Neural progenitor cell (in vitro differentiated cells): ENCODE measurements around the gene CD4. TPM values are rescaled to one million over a fixed set of nuclear protein-coding genes. Genes with fewer than 3 reads are reported as not detected.

Experiments used
- DNase-seq: peaks from one replicate; pipeline ENCODE4 v3.0.0-alpha.2; 2016; ENCODE audit warnings: low spot score
- H2AFZ ChIP-seq: fragments of 200-600 bp; sonication (generic); replicated peaks from 2 replicates; pipeline ENCODE4 v1.6.1; 2016; ENCODE audit warnings: antibody characterized with exemption
- H3F3A ChIP-seq: fragments of 200-600 bp; sonication (generic); 2 replicates; pipeline ENCODE4 v1.6.1; 2016; ENCODE audit warnings: antibody characterized with exemption, low read depth
- H3K27ac ChIP-seq: fragments of 200-600 bp; sonication (generic); 2 replicates; pipeline ENCODE4 v1.5.1; 2016; ENCODE audit warnings: mild to moderate bottlenecking
- H3K27me3 ChIP-seq: fragments of 200-600 bp; sonication (generic); 2 replicates; pipeline ENCODE4 v1.6.1; 2016; ENCODE audit warnings: mild to moderate bottlenecking, moderate library complexity
- H3K36me3 ChIP-seq: fragments of 200-600 bp; sonication (generic); 2 replicates; pipeline ENCODE4 v1.5.1; 2016
- H3K4me1 ChIP-seq: fragments of 200-600 bp; sonication (generic); 2 replicates; pipeline ENCODE4 v1.6.1; 2016; ENCODE audit warnings: mixed run types
- H3K4me2 ChIP-seq: fragments of 200-600 bp; sonication (generic); 2 replicates; pipeline ENCODE4 v1.6.1; 2016
- H3K4me3 ChIP-seq: fragments of 200-600 bp; sonication (generic); 2 replicates; pipeline ENCODE4 v1.5.1; 2016
- H3K79me2 ChIP-seq: fragments of 200-600 bp; sonication (generic); 2 replicates; pipeline ENCODE4 v1.6.1; 2016; ENCODE audit warnings: low read depth
- H3K9ac ChIP-seq: fragments of 200-600 bp; sonication (generic); 2 replicates; pipeline ENCODE4 v1.6.1; 2016
- H3K9me3 ChIP-seq: fragments of 200-600 bp; sonication (generic); 2 replicates; pipeline ENCODE4 v1.5.1; 2016; ENCODE audit warnings: low read depth
- H4K20me1 ChIP-seq: fragments of 200-600 bp; sonication (generic); 2 replicates; pipeline ENCODE4 v1.6.1; 2016; ENCODE audit warnings: low read depth
- H3K27ac Mint-ChIP-seq: 3 replicates; pipeline ENCODE4 v1.8.0; 2021; ENCODE audit warnings: mixed read lengths
- H3K27me3 Mint-ChIP-seq: 2 replicates; pipeline ENCODE4 v1.8.0; 2022; ENCODE audit warnings: low read depth, mild to moderate bottlenecking, inconsistent platforms, moderate library complexity, mixed read lengths; ENCODE audit not compliant: insufficient read depth
- H3K36me3 Mint-ChIP-seq: 3 replicates; pipeline ENCODE4 v1.8.0; 2021; ENCODE audit warnings: mixed read lengths
- H3K4me1 Mint-ChIP-seq: 3 replicates; pipeline ENCODE4 v1.8.0; 2021; ENCODE audit warnings: mixed read lengths
- H3K4me3 Mint-ChIP-seq: 3 replicates; pipeline ENCODE4 v1.8.0; 2021; ENCODE audit warnings: mild to moderate bottlenecking, moderate library complexity, mixed read lengths
- H3K9me3 Mint-ChIP-seq: 3 replicates; pipeline ENCODE4 v1.8.0; 2020; ENCODE audit warnings: mixed read lengths
- EZH2 ChIP-seq: fragments of 200-600 bp; sonication (generic); IDR thresholded peaks from 2 replicates; pipeline ENCODE4 v1.6.1; 2017; ENCODE audit warnings: antibody characterized with exemption, mild to moderate bottlenecking, moderate library complexity
- EZH2phosphoT487 ChIP-seq: fragments of 200-600 bp; sonication (generic); IDR thresholded peaks from 2 replicates; pipeline ENCODE4 v1.6.1; 2017; ENCODE audit warnings: antibody characterized with exemption
- total RNA-seq: library from RNA; depleted of rRNA; stranded (reverse); fragments of >200 nt; gene quantifications from 2 replicates; pipeline ENCODE4 v1.2.3, GENCODE V29; 2015; ENCODE audit warnings: low replicate concordance
- TF ChIP-seq, protein P1 (sequence below): fragments of 200-600 bp; sonication (generic); IDR thresholded peaks from 2 replicates; pipeline ENCODE4 v1.5.1; 2017; ENCODE audit warnings: antibody characterized with exemption, mild to moderate bottlenecking

The CD4 gene
- total RNA-seq, 1 donor from 2014 or later: 2.5 TPM

DNA sequence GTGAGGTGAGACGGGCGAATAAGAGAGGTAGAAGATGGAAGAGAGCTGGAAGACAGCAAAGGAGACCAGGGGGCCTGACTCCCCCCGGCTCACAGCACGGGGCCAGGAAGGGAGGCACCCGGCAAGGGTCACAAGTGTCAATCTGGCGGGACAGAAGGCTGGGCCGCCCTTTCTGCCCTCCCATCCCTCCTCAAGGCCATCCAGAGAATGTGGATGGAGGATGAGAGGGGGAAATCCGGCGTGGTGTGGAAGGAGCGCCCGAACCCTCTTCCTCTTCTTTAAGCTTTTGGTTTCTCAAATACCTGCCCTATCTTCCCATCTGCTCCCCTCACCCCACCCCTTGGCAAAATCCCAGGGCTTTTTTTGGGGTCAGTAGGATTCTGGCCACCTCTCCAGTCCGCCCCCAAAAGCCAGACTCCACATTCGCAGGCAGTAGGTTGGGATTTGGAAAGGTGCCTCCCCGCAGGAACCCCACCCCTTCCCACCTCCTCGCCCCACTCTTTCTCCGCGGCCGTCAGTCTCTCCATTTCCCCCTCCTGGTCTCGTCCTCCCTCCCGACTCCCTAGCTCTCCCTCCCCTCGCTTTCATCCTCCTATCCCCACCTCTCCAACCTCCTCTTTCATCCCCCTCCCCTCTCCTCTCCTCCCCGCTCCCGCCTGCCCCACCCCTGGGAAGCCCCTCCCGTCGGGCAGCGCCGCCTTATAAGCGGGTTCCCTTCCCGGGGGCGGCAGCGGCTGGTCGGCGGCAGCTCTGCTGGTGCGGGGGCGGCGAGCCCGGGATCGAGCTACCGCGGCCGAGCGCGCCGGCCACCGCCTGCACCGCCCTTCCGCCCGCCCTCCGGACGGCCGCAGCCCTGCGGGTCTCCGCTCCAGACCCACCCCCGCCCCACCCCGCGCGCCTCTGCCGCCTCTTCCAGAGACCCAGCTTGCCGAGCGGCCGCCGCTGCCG is 23.4 kb upstream of the CD4 start, which contains the start of gene PTMS:
Gene PTMS, plus strand, starts transcription at position 730 of the 948 bp plus-strand sequence. CDS start 343 bp downstream, outside the sequence.
- peak within 1 kb of the TSS; percentile 99 for H3K27ac ChIP-seq
- H3K79me2 ChIP-seq: peaks cover 70% of the 10 kb centered on the region
- Mint-ChIP-seq H3K4me3 (peak within 1 kb of the TSS; percentile 99), H3K27ac (peak within 1 kb of the TSS; percentile 87), H3K9me3 (no peaks in the 10 kb centered on the region), H3K27me3 (peaks cover 20% of the 10 kb centered on the region), H3K36me3 (peaks cover 14% of the 10 kb centered on the region), H3K4me1 (peaks cover 64% of the 10 kb centered on the region)
- no peak within 1 kb of the TSS for H2AFZ ChIP-seq
- H3K36me3 ChIP-seq: no peaks in the 10 kb centered on the region
- peaks cover 40% of the 10 kb centered on the region for H4K20me1 ChIP-seq
- peak within 1 kb of the TSS; percentile 89 for H3K4me2 ChIP-seq
- H3F3A ChIP-seq: peaks cover 74% of the 10 kb centered on the region
- H3K9ac ChIP-seq: peak within 1 kb of the TSS; percentile 90
- DNase-seq: peak; percentile 94
- no peaks in the 10 kb centered on the region for H3K9me3 ChIP-seq
- TF ChIP-seq EZH2phosphoT487 (no peak), EZH2 (no peak)
- TF ChIP-seq, protein P1, sequence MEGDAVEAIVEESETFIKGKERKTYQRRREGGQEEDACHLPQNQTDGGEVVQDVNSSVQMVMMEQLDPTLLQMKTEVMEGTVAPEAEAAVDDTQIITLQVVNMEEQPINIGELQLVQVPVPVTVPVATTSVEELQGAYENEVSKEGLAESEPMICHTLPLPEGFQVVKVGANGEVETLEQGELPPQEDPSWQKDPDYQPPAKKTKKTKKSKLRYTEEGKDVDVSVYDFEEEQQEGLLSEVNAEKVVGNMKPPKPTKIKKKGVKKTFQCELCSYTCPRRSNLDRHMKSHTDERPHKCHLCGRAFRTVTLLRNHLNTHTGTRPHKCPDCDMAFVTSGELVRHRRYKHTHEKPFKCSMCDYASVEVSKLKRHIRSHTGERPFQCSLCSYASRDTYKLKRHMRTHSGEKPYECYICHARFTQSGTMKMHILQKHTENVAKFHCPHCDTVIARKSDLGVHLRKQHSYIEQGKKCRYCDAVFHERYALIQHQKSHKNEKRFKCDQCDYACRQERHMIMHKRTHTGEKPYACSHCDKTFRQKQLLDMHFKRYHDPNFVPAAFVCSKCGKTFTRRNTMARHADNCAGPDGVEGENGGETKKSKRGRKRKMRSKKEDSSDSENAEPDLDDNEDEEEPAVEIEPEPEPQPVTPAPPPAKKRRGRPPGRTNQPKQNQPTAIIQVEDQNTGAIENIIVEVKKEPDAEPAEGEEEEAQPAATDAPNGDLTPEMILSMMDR: no peak
- peak within 1 kb of the TSS; percentile 100 for H3K4me3 ChIP-seq
- no peaks in the 10 kb centered on the region for H3K27me3 ChIP-seq
- peaks cover 40% of the 10 kb centered on the region for H3K4me1 ChIP-seq

DNA sequence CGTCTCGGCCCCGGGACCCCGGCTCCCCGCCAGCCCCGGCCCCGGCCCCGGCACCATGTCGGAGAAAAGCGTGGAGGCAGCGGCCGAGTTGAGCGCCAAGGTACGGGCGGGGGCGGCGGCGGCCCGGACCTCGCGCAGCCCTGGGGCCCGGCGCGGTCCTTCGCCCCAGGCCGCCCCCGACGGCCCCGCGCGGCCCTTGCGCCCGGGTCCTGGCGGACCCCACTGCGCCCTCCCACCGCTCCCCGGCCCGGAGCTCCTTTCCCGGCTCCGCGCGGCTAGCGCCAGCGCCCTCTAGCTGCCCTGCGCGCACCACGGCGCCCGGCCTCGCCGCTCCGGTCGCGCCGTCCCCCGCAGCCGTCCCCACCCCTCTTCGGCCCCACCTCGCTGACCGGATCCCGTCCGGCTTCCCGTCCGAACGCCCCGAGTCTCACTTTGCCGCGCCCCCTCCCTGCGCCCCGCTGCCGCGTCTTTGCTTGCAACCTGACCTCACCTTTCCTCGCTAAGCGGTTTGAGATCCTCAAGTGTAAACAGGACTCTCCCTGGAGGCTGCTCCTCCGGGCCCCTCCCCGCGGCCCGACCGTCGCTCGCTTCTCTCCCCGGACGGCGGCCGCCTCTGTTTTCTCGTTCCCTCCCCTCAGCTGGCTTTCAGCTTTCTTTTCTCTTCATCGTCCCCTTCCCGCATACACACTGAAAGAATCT is 22.5 kb upstream of the CD4 start:
- Histone ChIP-seq H3K36me3 (peaks cover 4% of the 10 kb centered on the region), H2AFZ (no peak overlapping the region), H3K79me2 (peaks cover 72% of the 10 kb centered on the region), H3K9me3 (no peaks in the 10 kb centered on the region), H3K4me3 (peak overlapping the region; percentile 100), H3K27ac (peak overlapping the region; percentile 99), H3K27me3 (no peaks in the 10 kb centered on the region), H3K4me2 (peak overlapping the region; percentile 89), H3F3A (peaks cover 83% of the 10 kb centered on the region), H4K20me1 (peaks cover 49% of the 10 kb centered on the region), H3K9ac (peak overlapping the region; percentile 90), H3K4me1 (peaks cover 48% of the 10 kb centered on the region)
- peaks cover 21% of the 10 kb centered on the region for H3K36me3 Mint-ChIP-seq
- no peaks in the 10 kb centered on the region for H3K9me3 Mint-ChIP-seq
- peak overlapping the region; percentile 99 for H3K4me3 Mint-ChIP-seq
- H3K27me3 Mint-ChIP-seq: peaks cover 24% of the 10 kb centered on the region
- H3K27ac Mint-ChIP-seq: peak overlapping the region; percentile 87
- peak; percentile 89 for DNase-seq
- TF ChIP-seq, protein P1: peak; percentile 61
- no peak for TF ChIP-seq EZH2
- H3K4me1 Mint-ChIP-seq: peaks cover 68% of the 10 kb centered on the region

DNA sequence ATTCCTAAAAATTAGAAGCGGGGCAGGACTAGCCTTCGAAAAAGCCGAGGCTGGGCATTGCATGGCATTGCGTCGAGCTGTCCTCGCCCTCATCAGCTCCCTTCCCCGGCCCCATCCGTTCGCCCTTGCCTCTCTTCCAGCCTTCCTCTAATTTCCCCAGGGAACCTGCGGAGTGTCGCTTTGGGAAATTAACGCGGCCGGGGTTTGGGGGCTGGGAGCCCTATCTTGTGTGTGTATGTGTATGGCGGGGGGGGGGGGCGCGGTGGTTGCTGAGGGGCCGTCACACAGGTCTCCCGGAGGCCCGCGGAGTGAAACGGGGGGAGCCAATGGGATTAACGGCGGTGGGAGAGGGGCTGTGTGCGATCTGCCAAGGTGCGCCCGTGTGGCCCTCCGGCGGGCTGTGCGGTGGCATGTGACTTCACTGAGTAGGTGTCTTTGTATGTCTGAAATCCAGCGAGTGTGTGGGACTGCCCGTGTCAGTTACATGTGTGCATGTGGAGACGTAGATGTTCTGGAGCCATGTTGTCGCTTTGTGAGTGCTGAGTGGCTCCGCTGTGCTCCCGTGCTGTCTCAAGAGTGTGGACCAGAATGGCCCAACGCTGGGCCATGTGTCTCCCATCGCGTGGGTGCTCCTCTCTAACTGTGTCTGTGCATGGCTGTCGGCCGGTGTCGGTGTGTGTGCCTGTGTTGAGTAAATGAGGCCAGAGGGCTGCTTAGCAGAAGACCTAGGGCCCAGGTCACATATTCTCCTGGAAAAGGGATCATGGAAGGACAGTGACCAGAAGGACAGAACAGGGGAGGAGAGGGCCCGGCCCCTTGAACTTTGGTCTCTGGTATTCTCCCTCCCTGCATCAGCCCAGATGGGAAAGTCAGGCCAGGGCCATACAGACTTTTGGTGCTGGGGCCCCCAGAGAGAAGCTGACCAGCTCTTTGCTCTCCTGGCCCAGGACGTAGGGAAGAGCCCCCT is 21.7 kb upstream of the CD4 start:
- peak; percentile 43 for DNase-seq
- H3K27me3 ChIP-seq: peaks cover 2% of the 10 kb centered on the region
- no peaks in the 10 kb centered on the region for H3K9me3 ChIP-seq
- no peak overlapping the region for H2AFZ ChIP-seq
- peaks cover 22% of the 10 kb centered on the region for H3K27me3 Mint-ChIP-seq
- peak overlapping the region; percentile 100 for H3K4me3 ChIP-seq
- peak overlapping the region; percentile 89 for H3K4me2 ChIP-seq
- H3K27ac ChIP-seq: peak overlapping the region; percentile 99
- H3K36me3 Mint-ChIP-seq: peaks cover 23% of the 10 kb centered on the region
- H3K4me1 Mint-ChIP-seq: peaks cover 65% of the 10 kb centered on the region
- TF ChIP-seq EZH2phosphoT487 (no peak), EZH2 (no peak)
- TF ChIP-seq, protein P1: no peak
- H3K36me3 ChIP-seq: peaks cover 5% of the 10 kb centered on the region
- peak overlapping the region; percentile 99 for H3K4me3 Mint-ChIP-seq
- peaks cover 68% of the 10 kb centered on the region for H3K79me2 ChIP-seq
- peaks cover 85% of the 10 kb centered on the region for H3F3A ChIP-seq
- H3K4me1 ChIP-seq: peaks cover 56% of the 10 kb centered on the region
- H3K9ac ChIP-seq: peak overlapping the region; percentile 90
- H4K20me1 ChIP-seq: peaks cover 57% of the 10 kb centered on the region
- H3K27ac Mint-ChIP-seq: peak overlapping the region; percentile 96
- no peaks in the 10 kb centered on the region for H3K9me3 Mint-ChIP-seq
